SK-N-DZ (cell line): Measurements from ENCODE around the gene TESMIN.

ENCODE experiments used
- DNase-seq: peaks from one replicate; pipeline ENCODE4 v3.0.0-alpha.2; 2015; ENCODE audit warnings: low spot score

TESMIN gene

DNA sequence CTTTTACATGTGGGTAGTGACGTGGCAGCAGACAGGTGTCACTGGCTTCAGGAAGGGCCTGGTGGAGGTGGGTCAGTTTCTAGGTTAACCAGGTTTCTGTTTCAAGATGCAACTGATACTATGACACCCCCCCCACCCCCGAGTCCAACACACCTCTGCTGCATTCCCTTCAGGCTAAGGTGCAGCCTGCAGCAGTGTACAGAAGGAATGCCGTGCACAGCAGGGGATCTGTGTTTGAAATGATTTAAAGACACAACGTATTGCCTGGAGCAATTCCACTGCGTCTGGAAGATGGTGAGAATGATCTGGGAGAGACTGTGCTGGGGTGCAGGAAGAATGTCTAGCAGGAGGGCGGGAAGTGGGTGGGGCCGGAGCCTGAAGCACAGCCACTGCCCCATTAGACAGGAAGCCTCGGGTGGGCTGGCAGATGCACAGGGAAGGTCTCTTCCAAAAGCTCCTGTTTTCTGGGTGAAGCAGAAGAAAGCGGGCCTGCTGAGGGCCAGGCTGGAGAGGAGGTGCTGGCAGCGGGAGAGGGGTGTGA is 11.9 kb upstream of the TESMIN start:
- no peak for DNase-seq

DNA sequence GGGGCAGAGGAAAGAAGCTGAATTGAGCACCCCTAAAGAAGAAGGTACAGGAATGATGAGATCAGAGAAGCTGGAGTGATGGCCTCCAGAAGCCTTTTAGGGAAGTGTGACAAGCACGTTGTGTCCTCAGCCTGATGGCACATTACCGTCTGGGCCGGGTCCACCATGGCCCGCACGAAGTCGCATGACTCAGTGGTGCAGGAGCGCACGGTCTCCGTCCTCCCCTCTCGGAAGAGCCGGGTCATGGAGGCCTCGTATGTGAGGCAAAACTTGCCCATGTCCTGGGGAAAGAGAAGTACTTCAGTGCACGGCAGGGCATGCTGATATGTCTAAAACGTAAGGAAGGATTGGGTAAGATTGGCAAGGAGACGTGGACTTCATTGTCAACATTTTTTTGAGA is 11.2 kb upstream of the TESMIN start:
- no peak for DNase-seq

DNA sequence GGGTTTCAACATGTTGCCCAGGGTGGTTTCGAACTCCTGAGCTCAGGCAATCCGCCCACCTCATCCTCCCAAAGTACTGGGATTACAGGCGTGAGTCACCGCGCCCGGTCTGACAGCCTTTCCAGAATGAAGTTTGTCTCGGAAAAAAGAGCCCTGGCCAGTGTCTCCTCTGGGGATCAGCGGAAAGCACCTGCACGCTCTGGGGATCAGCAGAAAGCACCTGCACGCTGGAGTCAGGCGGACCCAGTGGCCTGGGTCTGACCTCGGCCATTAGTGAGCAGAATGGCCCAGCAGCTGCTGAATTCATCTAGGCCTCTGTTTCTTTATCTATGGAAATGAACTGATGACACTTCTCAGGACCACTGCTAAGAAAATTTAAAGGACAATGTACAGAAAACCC is 10.5 kb upstream of the TESMIN start:
- DNase-seq, result no peak

DNA sequence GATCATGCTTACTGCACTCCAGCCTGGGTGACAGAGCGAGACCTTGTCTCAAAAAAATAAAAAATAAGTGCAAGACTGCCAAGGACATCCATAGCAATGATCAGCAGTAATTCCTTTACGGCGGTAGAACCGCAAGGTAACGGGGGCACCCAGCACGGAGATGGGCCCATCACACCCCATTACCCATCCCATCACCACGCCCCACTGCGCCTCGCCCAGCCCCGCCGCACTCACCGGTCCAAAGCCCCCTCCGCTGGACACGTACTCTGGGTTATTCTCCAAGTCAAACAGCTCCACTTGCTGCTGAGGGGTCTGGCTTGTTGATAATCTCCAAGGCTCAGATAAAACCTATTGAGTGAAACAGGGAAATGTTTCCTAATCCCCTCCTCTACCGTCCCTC is 8.7 kb upstream of the TESMIN start:
- DNase-seq, result no peak

DNA sequence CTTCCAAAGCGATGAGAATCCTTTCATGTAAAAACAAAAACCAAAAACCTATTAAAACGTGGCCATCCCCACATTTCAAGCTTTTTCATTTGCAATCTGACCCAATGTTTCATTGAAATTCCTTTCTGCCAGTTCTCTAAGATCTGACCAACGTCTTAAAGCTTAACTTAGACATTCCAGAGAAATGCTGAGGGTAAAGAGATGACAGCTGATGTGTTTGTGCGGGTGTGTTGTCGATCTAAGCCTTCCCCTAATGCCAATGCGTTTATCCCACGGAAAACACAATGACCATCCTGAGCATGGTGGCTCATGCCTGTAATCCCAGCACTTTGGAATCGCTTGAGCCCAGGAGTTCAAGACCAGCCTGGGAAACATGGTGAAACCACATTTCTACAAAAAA is 6.4 kb upstream of the TESMIN start:
- DNase-seq, result no peak

DNA sequence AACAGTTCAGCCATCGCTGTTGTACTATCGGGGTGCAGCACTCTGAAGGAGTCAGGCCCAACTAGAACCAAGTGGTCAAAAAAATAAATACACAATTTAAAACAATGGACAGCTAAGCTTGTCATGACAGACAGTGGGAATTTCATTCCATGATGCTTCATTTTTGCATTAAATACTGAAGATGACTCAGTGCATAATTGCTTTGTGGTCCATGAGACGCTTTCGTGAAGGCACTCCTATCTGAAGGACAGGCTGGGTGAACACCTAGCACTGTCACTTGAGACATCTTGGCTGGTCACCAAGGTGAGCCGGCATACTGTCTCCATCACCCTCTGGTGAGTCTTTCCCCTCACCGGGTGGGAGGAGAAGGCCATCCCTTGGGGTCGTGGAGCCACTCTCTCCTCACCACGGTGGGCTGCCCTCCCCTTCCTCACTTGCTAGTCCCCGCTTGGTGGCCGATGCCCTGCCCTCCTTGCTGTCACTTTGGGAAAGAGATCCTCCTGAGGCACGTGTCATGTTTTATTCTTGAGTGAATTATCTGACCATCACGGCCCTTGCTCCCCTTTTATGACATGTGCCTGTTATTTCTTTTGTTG is 4.9 kb upstream of the TESMIN start:
- DNase-seq, result no peak

DNA sequence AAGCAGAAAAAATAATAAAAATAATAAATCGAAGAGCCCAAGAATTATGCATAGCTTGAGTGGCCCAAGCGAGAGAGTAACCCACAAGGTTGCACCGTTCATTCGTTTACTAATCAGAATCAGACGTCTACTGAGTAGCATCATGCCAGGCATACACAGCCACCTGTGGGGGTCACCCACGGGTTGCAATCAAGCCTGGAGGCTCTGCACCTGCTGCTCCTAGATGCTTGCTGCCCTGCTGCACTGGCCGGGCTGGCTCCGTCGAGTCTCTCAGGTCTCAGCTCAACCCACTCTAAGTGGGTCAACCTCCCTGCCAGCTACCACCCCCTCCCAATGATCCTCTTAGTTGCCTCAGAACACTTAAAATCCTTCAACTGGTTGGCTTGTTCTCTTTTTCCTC is 2.0 kb upstream of the TESMIN start:
- DNase-seq, result no peak

DNA sequence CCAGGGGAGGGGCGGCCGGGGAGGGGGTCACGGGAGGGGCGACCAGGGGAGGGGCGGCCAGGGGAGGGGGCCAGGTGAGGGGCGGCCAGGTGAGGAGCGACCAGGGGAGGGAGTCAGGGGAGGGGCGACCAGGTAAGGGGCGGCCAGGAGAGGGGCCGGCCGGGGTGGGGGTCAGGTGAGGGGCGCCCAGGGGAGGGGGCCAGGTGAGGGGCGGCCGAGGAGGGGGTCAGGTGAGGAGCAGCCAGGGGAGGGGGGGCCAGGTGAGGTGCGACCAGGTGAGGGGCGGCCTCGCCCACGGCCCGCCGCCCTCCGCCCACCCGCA is 355 bp downstream of the TESMIN start:
- DNase-seq, result no peak

DNA sequence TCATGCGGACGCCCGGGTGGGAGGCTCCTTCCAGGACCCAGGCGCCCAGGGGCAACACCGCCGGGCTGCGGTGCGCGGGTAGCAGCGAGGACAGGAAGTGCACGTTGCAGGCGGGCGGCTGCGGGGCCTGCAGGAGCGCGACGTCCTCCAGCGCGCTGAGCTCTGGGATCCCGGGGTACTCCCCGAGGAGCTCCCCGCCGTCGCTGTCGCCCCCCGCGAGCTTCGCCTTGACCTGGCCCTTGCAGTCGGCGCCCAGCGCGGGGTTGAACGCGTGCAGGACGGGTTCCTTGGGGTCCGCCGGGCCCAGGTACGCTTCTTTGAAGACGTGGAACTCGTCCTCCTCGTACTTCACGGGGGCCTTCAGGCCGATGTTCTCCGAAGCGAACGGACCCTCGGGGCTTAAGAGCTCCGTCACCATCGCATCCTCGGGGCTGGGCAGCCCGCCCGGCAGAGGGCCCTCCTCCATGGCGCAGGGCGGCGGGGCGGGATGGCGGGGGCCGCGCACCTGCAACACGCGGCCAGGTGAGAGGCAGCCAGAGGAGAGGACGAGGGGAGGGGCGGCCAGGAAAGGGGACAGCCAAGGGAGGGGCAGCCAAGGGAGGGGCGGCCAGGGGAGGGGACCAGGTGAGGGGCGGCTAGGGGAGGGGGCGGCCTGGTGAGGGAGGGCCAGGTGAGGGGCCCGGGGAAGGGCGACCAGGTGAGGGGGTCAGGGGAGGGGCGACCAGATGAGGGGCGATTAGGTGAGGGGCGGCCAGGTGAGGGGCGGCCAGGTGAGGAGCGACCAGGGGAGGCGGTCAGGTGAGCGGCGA is 921 bp downstream of the TESMIN start:
- DNase-seq, result no peak

- DNase-seq, result no peak
These were observed 1.8 kb downstream of the TESMIN start for GRCh38 chr11:68749229-68750123.

DNA sequence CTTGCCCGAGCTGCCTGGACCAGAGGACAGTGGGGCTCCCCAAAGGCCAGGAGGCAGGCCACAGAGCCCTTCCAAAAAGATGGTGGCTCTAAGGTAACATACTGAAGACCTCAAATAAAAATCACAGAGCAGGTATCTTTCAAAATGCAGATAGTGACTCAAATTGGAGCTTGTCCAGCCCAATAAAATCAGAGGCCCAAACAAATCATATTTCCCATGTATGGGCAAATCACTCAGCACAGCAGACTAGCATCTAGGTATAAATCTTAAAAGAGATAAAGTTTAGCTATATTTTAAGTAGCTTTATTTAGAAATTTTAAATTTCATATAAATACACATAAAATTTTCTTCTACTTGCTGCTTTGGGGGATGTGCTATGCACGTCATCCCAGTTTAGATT is 3.3 kb downstream of the TESMIN start:
- DNase-seq, result no peak

DNA sequence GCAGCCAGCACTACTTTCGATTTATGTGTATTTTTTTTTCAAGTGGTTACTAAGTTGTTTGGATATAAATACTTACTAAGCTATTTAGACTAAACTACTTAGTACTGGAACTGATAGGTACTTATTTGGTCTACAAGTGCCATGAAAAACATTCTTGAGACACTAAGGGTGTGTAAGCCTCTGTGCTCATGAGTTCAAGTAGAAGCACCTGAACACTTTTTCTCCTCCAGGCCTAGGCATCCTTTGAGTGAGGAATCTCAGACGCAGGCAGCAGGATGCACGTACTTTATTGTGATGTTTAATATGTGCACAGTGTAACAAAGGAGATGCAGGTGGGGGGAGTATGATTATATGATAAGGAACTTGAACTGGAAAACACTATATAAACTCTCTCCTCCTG is 7.8 kb downstream of the TESMIN start:
- no peak for DNase-seq

DNA sequence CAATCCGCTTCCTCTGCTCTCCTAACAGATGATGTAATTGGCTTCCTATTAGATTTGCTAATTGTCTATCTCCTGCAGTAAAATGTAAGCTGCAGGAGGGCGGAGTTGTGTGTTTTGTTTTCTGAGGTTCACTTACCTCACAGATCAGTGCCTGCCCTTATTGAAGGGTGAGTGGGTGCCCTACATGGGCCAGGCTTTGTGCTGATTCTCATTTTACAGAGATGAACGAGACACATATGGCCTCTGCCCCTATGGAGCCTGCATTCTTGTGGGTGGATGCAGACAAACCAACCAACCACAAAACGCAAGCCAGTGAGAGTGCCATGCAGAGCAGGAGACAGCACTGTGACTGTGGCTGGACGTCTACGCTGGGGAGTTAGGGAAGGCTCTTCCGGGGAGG is 9.9 kb downstream of the TESMIN start:
- peak; percentile 35 for DNase-seq

DNA sequence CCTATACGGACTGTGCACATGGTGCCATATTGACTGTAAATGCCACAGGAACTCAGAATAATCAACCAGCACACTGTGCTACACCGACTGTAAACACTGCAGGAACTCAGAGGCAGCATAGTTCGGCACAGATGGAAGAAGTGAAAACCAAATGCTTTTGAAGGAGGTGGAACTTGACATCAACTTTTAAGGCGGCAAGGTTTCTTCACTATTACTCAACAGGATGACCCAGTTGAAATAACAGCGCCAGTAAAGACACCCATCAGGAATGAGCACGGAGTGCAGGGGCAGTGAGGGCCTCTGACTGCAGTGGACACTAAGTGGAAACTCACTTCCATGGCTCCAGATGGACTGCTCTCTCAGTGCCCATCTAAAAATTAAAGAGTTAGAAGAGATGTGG is 15.7 kb downstream of the TESMIN start:
- no peak for DNase-seq

DNA sequence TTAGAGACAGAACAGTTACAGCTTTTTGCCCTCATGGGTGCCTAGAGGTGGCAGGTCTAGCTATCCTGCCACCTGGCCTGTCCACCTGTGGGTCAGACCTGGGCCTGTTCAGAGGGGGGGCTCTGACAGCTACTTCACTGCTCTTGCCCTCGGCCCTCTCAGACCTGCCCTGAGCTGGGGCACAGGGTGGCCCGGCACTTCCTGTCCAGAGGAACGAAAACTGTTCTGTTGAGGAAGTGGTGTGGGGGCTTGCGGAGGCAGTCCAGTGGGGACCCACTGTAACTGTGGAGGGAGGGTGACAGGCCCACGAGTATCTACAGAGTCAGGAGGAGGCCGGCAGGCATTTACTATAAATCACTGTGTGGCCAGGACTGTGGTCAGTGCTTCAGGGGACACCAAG is 16.2 kb downstream of the TESMIN start:
- no peak for DNase-seq

DNA sequence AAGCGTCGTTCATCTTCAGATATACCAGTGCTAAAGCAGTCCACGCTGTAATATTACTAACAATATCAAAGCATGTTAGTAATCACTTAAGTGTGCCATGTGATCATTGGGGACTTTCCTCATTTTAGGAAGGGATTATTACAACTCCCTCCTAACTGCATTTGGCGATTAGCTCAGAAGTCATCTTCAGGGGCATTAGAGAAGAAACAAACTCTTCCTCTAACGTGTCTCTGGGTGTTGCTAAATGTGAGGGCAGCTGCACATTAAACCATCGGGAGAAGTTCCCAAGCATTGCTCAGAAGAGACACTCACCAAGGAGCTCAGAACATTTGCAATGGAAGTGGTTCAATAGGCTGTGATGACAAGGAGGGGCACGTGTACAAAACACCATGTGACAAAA is 17.2 kb downstream of the TESMIN start:
- DNase-seq, result no peak

GRCh38 chr11:68727783-68728182 is 23.5 kb downstream of the TESMIN start:
- no peak for DNase-seq

DNA sequence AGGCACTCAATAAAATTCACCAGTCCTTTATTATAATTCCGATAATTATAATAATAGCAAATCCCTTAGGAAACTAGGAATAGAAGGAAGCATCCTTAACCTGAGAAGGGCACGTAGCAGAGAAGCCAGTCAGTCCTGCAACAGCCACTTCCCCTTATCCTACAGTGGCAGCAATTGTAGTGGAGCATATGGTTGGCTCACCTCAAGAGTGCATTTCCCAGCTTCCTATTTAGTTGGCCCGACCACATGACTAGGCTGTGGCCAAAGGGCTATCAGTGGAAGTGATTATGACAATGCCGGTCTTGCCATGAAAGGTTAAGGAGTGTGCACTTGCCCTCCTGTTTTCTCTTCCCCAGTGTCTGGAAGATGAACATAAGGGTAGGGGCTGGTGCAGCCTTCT is 27.0 kb downstream of the TESMIN start:
- no peak for DNase-seq

DNA sequence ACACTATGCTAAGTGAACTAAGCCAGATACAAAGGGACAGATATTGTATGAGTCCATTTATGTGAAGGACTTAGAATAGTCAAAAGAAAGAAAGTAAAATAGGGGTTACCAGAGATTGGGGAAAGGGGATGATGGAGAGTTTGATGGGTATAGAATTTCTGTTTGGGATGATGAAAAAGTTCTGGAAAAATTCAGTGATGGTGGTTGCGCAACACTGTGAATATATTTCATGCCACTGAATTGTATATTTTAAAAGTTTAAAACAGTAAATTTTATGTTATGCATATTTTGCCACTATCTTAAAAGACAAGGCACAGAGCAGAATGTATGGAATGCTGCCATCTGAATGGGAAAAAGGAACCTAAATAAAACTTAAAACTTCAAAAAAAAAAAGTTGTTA is 29.2 kb downstream of the TESMIN start:
- no peak for DNase-seq

- no peak for DNase-seq
These were observed 30.2 kb downstream of the TESMIN start for GRCh38 chr11:68721075-68721474.

DNA sequence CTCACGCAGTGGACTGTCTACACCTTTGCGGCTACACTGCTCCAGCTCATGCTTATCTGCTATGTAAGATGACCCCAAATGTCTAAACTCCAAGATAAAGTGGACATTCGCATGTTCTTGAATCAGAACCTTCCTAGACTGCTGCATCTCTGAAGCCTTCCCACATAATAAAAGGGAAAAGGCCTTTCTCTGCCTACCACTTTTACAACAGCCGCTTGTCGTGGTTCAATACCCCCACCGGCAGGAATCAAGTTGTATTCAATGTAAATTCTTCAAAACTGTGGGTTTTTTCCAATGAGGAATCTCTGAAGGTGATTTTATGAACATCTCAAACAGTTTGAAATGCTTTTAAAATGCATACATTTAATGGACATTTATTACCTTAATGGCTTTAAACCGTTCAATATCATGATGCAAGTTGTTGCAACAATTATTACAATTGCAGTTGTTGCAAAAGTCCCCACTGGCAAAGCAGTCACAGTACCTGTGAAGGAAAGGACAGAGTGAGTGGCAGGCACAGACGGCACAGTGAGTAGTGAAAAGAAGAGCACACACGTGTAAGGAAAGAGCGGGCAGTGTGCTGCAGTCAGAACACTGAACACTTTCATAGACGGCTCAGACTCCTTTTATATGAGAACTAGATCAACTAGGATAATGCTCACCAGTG is 35.7 kb downstream of the TESMIN start:
- DNase-seq, result no peak
